Measurements from ENCODE around the gene CACNG7.

The CACNG7 gene

DNA sequence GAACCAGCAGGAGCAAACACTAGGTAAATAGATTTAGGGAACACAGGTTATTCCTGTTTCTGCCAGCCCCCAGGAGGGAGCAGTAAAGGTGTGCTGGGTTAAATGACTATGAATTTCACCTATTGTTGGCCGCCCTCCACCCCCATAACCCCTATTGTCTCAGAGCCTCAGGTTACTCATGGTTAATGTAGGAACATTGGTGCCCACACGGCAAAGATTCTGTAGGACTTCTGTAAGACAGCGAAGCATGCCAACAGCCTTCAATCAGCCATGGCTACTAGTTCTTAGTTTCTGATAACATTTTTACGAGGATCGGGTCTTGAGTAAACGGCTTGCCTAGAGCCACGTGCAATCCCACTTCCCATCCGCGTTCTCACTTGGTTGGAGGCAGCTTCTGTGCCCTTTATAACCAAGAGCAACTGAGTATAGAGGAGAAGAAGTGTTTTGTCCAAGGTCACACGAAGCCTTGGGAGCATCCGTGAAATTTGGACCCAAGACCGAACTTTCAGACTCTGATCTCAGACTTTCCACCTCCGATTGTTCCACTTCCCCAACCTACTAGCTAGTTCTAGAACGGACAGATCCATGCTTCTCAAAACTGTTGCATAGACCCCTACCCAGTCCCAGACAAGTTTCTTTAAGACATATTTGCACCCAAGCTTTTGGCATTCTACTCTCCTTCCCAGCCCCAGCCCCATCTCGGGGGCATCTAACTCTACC is 48.5 kb downstream of the CACNG7 start:
- DNase-seq, result no peak

- DNase-seq, result no peak
Observed at GRCh38 chr19:53958168-53958571, 49.1 kb downstream of the CACNG7 start.

- DNase-seq, result no peak
Observed at GRCh38 chr19:53958823-53959757, 50.0 kb downstream of the CACNG7 start.

DNA sequence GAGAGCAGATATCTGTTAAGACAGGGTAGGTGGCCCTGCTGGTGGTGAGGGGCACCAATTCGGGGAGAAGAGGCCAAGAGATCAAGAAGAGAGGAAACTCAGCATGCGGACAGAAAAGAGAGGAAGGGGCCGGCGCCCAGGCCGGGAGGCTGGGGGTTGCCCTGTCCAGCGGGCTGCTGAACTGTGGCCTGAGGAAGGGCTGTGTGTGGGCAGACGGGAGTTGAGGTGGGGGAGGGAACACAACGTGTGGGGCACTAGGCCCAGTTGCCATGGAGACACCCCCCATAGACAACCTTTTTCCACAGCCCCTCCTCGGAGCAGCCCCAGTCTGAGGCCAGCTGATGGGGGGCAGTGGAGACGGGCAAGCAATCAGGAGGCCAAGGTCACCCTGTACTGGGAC is 51.1 kb downstream of the CACNG7 start:
- no peak for DNase-seq

DNA sequence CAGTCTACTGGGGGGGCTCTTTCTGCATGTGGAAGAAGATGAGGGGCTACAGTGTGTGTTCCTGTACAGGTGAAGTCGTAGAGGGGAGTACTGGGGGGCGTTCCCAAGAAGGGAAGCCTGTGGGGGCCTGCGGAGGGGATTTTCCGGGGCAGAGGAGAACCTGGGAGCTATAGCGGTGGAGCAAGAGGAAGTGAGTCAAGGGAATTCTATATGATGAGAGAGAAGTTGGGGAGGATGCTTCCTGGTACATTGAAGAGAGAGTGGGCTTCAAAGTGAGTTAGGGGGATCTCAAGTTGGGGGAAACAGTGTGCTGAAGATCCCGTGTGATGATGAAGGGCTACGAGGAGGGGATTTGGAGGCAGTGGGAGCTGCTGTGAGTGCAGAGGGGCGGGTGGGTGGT is 51.8 kb downstream of the CACNG7 start:
- no peak for DNase-seq

DNA sequence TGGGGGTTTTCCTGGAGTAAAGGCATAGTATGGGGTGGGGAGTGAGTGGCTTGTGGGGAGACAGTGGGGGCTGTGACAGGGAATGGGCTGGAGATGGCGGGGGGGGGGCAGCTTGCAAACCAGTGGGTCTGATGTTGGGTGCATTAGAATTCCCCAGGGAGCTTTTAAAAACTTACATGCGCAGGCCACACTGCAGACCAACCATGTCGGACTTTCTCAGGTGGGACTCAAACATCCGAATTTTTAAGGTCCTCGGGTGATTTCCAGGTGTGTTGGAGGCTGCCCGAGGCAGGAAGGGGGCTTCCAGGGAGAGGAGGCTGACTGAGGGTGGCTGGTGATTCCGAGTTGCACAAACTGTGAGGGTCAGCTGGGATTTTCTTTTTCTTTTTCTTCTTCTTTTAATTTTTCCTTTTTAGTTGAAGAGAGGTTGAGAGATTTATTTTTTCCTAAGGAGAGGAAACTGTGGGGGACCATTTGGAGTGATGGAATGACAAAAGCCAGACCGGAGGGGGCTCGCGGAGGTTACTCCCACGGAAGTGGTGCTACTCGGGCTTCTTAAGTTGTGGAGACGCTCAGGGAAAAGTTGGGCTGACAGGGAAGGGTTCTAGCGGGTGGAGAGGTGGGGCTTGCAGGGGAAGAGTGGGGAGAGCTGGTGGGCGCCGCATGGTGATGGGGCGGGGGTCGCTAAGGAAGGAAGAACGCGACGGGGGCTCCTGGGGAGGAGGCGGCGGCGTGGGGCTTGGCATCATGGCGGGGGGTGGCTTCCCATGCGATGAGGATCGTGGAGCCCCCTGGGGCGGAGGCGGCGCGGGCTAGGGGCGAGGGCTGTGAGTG is 52.7 kb downstream of the CACNG7 start:
- no peak for DNase-seq

- no peak for DNase-seq
Observed at GRCh38 chr19:53962887-53963431, 53.9 kb downstream of the CACNG7 start, which contains the start of gene CACNG8. TSS of gene CACNG8 (plus strand) at chr19:53962937.

- DNase-seq, result no peak
Observed at GRCh38 chr19:53965091-53965490, 56.0 kb downstream of the CACNG7 start.

DNA sequence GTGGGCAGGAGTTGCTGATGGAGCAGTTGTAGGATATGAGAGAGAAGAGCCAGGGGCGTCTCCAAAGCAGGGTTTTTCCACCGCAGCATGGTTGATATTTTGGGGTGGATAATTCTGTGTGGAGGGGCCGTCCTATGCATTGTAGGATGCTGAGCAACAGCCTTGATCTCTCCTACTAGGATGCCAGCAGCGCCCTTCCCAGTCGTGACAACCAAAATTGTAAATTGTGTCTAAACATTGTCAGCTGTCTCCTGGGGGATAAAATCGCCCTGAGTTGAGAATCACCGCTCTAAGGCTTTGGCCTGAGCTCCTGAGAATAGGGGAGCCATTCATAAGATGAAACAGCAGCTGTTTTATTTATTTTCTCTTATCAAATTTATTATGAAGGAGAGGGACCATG is 57.9 kb downstream of the CACNG7 start:
- DNase-seq, result no peak

DNA sequence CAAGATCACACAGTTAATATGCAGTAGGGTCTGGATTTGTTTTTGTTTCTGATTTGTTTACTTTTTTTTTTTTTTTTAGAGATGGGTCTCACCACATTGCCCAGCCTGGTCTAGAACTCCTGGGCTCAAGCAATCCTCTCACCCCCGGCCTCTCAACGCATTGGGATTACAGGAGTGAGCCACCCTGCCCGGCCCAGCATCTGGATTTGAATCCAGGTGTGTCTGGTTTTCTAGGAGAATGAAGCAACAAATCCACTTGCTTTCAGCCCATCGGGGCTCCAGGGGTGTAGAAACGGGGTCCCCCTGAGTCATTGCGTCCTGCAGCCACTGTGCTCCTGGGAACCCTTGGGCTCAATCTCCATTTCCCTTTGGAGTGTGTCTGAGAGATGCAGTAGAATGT is 60.3 kb downstream of the CACNG7 start:
- no peak for DNase-seq

- DNase-seq, result no peak
Observed at GRCh38 chr19:53971673-53972072, 62.6 kb downstream of the CACNG7 start.

- peak; percentile 26 for DNase-seq
Observed at GRCh38 chr19:53977429-53977990, 68.4 kb downstream of the CACNG7 start.

DNA sequence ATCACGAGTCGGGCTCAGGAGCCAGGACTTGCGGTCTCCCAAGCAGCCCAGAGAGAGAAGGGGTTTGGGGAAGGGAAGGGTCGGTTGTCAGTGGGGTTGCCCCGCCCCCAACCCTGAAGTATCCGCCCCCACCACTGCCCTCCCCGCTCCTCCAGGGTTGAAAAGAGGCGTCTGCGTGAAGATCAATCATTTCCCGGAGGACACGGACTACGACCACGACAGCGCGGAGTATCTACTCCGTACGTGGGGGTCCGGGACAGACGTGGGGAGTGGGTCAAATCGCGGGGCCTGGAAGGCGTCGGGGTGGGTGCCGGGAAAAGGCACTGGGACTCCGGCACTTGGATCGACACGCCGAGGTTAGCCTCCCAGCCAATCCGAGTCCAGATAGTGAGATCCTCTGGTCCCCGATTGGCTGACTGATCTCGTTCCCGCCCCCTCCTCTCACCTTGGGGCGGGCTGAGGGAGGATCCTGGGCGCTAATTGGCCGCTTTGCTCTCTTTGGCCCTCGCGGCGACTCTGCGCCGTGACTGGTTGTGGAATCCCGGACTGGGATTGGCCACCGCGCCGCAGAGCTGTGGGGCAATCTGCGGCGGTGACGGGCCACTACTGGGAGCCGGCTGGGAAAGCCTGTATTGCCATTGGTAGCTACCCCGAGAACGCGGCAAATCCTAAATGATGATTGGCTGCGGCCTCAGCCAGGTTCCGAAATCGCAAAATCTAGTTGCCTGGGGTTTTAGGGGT is 69.1 kb downstream of the CACNG7 start:
- DNase-seq, result no peak

DNA sequence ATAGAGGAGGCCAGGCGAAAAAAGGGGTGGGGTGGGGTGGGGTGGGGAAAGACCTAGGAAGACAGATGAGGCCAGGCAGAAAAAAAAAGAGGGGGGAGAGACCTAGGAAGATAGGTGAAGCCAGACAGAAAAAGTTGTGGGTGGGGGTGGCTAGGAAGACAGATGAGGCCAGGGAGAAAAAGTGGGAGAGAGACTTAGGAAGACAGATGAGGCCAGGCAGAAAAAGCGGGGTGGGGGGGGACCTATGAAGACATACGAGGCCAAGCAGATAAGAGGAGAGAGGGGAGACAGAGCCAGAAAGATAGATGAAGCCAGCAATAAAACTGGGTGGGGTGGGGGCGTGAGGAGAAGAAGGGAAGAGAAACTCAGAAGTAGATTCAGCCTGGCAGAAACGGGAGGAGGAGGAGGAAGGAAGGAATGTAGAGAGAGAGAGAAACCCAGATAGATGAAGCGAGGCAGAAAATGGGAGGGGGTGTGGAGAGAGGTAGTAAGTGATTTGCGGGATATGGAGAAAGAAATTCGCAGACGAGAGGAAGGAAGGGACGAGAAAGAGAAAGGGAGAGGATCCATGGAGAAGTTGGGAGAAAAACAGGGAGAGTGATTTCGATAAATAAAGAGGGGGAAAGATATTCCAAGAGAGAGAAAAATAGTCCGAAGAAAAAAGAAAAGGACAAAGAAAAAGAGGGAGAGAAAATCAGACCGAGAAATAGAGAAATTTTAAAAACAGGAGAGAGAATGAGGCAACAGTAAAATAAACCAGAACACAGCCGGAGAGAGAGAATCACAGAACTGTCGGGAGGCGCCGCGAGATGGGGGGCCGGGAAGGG is 70.1 kb downstream of the CACNG7 start:
- DNase-seq, result no peak

DNA sequence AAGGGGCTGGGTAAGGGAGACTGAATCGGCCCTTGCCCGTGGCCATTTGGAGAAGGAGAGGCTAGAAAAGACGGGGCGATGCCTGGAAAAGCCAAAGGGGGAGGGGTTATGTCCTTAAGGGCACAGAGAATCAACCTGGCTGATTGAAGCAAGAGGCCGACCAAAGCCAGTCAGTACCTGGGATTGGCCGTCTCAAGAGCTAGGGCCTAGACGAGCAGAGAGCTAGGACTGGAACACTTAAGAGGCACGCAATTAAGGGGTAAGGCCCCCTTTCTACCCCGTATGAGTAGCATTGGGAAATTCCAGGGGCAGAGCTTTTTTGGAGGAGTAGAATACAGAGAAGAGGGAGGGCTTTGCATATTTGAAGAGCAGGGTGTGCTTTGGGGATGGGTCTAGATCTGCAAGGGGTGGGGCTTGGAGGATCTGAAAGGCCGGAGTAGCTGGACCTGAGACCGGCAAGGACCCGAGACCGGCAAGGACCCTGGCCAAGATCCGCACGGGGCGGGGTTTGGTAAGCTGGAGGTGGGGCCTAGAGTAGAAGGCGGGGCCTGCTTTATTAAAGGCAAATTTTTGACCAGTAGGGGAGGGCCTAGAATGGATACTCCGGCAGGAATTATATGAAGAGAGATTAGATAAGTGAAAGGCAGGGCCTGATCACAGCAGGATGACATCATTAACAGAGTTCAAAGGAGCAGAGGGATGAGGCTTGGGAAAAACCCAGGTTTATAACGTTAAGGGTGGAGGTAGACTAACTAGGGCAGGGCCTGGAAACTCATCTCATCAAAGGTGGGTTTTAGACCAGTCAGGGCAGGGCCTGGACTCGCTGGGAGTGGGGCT is 71.7 kb downstream of the CACNG7 start:
- no peak for DNase-seq

GRCh38 chr19:53981376-53981951 is 72.4 kb downstream of the CACNG7 start:
- no peak for DNase-seq

GRCh38 chr19:53982001-53982451 is 72.9 kb downstream of the CACNG7 start:
- DNase-seq, result no peak

DNA sequence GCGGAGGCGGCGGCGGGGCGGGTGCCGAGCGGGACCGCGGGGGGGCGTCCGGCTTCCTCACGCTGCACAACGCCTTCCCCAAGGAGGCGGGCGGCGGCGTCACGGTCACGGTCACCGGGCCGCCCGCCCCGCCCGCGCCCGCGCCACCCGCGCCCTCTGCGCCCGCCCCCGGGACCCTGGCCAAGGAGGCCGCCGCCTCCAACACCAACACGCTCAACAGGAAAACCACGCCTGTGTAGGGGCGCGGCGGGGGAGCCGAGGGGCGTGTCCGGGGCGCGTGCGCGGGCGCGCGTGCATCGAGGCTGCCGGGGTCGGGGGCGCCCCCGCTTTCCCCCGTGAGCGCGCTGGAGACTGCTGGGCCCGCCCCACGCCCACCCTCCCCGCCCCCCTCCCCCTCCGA is 73.5 kb downstream of the CACNG7 start:
- no peak for DNase-seq
